ENCODE results near the gene COQ8A.
"Not testable (repeated sequence)": the region's sequence is repeated elsewhere in the genome, so short reads cannot be mapped to it uniquely, and the experiment has no call there.

COQ8A gene

GRCh38 chr1:226953175-226953800, 13.2 kb downstream of the COQ8A start:
- no peak for DNase-seq (ENCODE audit: low read depth)

- no peak for DNase-seq (ENCODE audit: low read depth)
Measured at GRCh38 chr1:226954337-226954736, 14.2 kb downstream of the COQ8A start.

- DNase-seq (ENCODE audit: low read depth): no peak
Measured at GRCh38 chr1:226954777-226955176, 14.7 kb downstream of the COQ8A start.

- DNase-seq (ENCODE audit: low read depth): not testable (repeated sequence)
Measured at GRCh38 chr1:226955857-226956256, 15.8 kb downstream of the COQ8A start.

GRCh38 chr1:226956942-226957713, 17.0 kb downstream of the COQ8A start:
- DNase-seq (ENCODE audit: low read depth): no peak

- DNase-seq (ENCODE audit: low read depth): no peak
Measured at GRCh38 chr1:226957714-226958113, 17.6 kb downstream of the COQ8A start.

- DNase-seq (ENCODE audit: low read depth): no peak
Measured at GRCh38 chr1:226958300-226958699, 18.2 kb downstream of the COQ8A start.

- DNase-seq (ENCODE audit: low read depth): no peak
Measured at GRCh38 chr1:226960256-226960655, 20.2 kb downstream of the COQ8A start.

- no peak for DNase-seq (ENCODE audit: low read depth)
Measured at GRCh38 chr1:226960944-226961765, 21.1 kb downstream of the COQ8A start.

GRCh38 chr1:226962421-226963391, 22.6 kb downstream of the COQ8A start:
- DNase-seq (ENCODE audit: low read depth): no peak

- no peak for DNase-seq (ENCODE audit: low read depth)
Measured at GRCh38 chr1:226964068-226964425, 24.0 kb downstream of the COQ8A start.

GRCh38 chr1:226964611-226965486, 24.8 kb downstream of the COQ8A start:
- no peak for DNase-seq (ENCODE audit: low read depth)

- DNase-seq (ENCODE audit: low read depth): no peak
Measured at GRCh38 chr1:226965581-226966440, 25.7 kb downstream of the COQ8A start.

GRCh38 chr1:226966683-226967082, 26.6 kb downstream of the COQ8A start:
- DNase-seq (ENCODE audit: low read depth): no peak

- no peak for DNase-seq (ENCODE audit: low read depth)
Measured at GRCh38 chr1:226967665-226968064, 27.6 kb downstream of the COQ8A start.

GRCh38 chr1:226971765-226972164, 31.7 kb downstream of the COQ8A start:
- no peak for DNase-seq (ENCODE audit: low read depth)

- no peak for DNase-seq (ENCODE audit: low read depth)
Measured at GRCh38 chr1:226972931-226973330, 32.8 kb downstream of the COQ8A start.

GRCh38 chr1:226973371-226973897, 33.3 kb downstream of the COQ8A start:
- no peak for DNase-seq (ENCODE audit: low read depth)

GRCh38 chr1:226973898-226974543, 33.9 kb downstream of the COQ8A start:
- DNase-seq (ENCODE audit: low read depth): no peak
